ENCODE results near the gene KIAA2012.

DNA sequence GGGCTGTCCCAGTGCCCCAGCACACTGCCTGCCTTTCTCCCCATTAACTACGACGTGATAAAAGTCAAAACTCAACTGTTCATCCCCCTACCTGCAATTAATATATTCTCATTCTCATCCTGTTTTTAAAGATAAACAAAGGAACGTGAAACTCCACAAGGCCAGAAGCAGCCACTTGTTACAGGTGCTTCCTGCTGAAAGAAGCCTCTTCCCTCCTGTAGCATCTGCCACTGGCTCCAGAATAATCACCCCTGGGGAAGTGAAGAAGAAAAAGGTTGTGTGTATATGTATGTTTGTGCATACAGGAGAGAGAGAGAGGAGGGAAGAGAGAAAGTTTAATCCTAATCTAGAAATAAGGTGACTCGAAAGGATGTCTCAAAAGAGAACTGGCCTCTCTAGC is 27.1 kb downstream of the KIAA2012 start:
- no peak for TF ChIP-seq EZH2 (IDR thresholded peaks at IDR 0.05; ENCODE audit: borderline replicate concordance, insufficient read depth, low read depth, low read length, poor library complexity, severe bottlenecking)
- TF ChIP-seq, protein P1, sequence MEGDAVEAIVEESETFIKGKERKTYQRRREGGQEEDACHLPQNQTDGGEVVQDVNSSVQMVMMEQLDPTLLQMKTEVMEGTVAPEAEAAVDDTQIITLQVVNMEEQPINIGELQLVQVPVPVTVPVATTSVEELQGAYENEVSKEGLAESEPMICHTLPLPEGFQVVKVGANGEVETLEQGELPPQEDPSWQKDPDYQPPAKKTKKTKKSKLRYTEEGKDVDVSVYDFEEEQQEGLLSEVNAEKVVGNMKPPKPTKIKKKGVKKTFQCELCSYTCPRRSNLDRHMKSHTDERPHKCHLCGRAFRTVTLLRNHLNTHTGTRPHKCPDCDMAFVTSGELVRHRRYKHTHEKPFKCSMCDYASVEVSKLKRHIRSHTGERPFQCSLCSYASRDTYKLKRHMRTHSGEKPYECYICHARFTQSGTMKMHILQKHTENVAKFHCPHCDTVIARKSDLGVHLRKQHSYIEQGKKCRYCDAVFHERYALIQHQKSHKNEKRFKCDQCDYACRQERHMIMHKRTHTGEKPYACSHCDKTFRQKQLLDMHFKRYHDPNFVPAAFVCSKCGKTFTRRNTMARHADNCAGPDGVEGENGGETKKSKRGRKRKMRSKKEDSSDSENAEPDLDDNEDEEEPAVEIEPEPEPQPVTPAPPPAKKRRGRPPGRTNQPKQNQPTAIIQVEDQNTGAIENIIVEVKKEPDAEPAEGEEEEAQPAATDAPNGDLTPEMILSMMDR (IDR thresholded peaks at IDR 0.05): no peak

Data from B cell (primary cell).